Measurements from ENCODE around the gene STIM2.
"Not testable (repeated sequence)": the region's sequence is repeated elsewhere in the genome, so short reads cannot be mapped to it uniquely, and the experiment has no call there.

STIM2 gene

DNA sequence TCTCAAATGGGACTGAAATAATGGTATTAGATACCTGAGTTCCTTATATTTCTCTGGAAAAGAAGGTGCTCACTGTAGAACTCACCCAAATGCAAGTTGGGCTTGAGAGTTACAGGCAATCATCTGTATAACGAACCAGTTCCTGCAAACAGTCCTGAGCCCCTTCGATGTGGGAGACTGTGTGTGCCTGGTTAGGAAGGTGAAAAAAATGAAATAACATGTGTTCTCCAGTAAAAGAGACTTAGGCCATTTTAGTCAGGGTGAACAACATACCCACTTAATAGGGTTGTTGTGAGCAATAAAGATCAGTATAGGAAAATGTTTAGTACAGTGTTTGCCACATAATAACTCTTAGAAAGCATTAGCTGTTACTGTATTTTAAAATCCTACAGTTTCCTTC is 23.4 kb downstream of the STIM2 start:
- no CpG with 5 or more reads among the region's 2 CpGs for WGBS (ENCODE audit: insufficient coverage, insufficient read length)
- DNase-seq (ENCODE audit: low read depth, low spot score): no peak
- no peaks in the 10 kb centered on the region for H3K36me3 ChIP-seq (ENCODE audit: control insufficient read depth, insufficient read depth, low read length)
- H3K9me3 ChIP-seq (ENCODE audit: control insufficient read depth, insufficient read depth, low read length): no peaks in the 10 kb centered on the region
- H3K4me1 ChIP-seq (ENCODE audit: control insufficient read depth, insufficient read depth, low read length): no peaks in the 10 kb centered on the region
- no peak overlapping the region for H3K4me3 ChIP-seq (ENCODE audit: low read length)
- no peak overlapping the region for H3K27ac ChIP-seq (ENCODE audit: low read length)
- no peaks in the 10 kb centered on the region for H3K27me3 ChIP-seq (ENCODE audit: control insufficient read depth, insufficient read depth, low read length)

DNA sequence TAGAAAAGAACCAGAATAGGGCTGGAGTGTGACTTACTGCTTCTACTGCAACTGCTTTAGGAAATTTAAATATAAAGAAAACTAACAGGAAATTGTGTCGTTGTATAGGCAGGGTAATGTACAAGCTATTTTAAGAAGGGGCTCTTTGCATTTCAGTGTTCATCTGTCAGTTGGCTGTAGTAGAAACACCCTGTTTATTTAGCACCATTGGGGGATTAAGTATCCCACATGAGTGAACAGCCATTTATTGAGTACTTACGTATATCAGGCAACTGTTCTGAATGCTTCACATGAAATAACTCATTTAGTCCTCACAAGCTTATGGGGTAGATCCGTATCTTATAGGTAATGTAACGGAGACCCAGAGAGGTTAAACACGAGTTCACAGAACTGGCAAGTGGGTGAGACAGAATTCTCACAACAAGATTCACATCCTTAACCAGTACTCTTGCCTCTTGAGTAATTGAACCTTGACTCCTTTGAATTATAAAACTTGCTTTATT is 23.9 kb downstream of the STIM2 start:
- Histone ChIP-seq H3K27me3 (ENCODE audit: control insufficient read depth, insufficient read depth, low read length) (no peaks in the 10 kb centered on the region), H3K9me3 (ENCODE audit: control insufficient read depth, insufficient read depth, low read length) (no peaks in the 10 kb centered on the region), H3K4me3 (ENCODE audit: low read length) (no peak overlapping the region), H3K4me1 (ENCODE audit: control insufficient read depth, insufficient read depth, low read length) (no peaks in the 10 kb centered on the region), H3K36me3 (ENCODE audit: control insufficient read depth, insufficient read depth, low read length) (no peaks in the 10 kb centered on the region), H3K27ac (ENCODE audit: low read length) (no peak overlapping the region)
- DNase-seq (ENCODE audit: low read depth, low spot score): no peak
- no CpG with 5 or more reads among the region's 5 CpGs for WGBS (ENCODE audit: insufficient coverage, insufficient read length)

DNA sequence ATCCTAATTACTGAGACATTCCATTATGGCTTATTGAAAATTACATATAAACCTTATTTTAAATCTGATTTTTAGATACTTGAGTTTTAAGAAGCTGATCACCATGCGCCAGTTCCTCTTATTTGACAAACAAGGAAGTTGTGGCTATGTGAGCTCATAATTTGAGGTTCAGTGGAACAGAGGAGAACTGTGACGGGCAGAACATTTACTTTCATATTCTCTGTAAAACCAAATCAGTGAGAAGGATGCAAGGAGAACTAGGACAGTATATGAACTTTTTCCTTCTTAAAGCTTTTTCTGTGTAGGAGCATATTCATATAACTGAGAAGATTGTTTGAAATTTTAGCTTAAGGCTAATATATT is 25.3 kb downstream of the STIM2 start:
- Histone ChIP-seq H3K27me3 (ENCODE audit: control insufficient read depth, insufficient read depth, low read length) (no peaks in the 10 kb centered on the region), H3K9me3 (ENCODE audit: control insufficient read depth, insufficient read depth, low read length) (no peaks in the 10 kb centered on the region), H3K27ac (ENCODE audit: low read length) (no peak overlapping the region), H3K4me1 (ENCODE audit: control insufficient read depth, insufficient read depth, low read length) (no peaks in the 10 kb centered on the region), H3K36me3 (ENCODE audit: control insufficient read depth, insufficient read depth, low read length) (no peaks in the 10 kb centered on the region), H3K4me3 (ENCODE audit: low read length) (no peak overlapping the region)
- WGBS (ENCODE audit: insufficient coverage, insufficient read length): no CpG with 5 or more reads among the region's 2 CpGs
- DNase-seq (ENCODE audit: low read depth, low spot score): no peak

DNA sequence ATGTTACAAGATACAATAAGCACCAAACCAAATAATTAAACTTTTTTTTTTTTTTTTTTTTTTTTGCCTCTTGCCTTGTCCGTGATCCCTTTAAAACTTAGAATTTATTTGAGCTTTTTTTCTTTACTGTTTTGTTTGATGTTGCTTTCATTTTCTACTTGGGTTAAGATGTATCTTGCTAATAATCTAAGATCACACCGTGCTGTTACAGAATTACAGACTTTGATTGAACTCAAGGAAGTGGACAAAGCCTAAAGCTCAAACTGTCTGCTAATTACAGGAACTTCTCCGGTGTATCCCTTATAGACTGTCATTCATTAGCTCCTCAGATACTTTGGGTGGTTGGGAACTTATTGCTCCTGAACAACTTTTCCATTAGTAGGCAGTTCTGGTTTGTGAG is 26.5 kb downstream of the STIM2 start:
- DNase-seq (ENCODE audit: low read depth, low spot score): no peak
- H3K4me1 ChIP-seq (ENCODE audit: control insufficient read depth, insufficient read depth, low read length): no peaks in the 10 kb centered on the region
- H3K27ac ChIP-seq (ENCODE audit: low read length): no peak overlapping the region
- H3K9me3 ChIP-seq (ENCODE audit: control insufficient read depth, insufficient read depth, low read length): no peaks in the 10 kb centered on the region
- H3K4me3 ChIP-seq (ENCODE audit: low read length): no peak overlapping the region
- H3K36me3 ChIP-seq (ENCODE audit: control insufficient read depth, insufficient read depth, low read length): no peaks in the 10 kb centered on the region
- H3K27me3 ChIP-seq (ENCODE audit: control insufficient read depth, insufficient read depth, low read length): no peaks in the 10 kb centered on the region
- WGBS (ENCODE audit: insufficient coverage, insufficient read length): no CpG with 5 or more reads among the region's 3 CpGs

DNA sequence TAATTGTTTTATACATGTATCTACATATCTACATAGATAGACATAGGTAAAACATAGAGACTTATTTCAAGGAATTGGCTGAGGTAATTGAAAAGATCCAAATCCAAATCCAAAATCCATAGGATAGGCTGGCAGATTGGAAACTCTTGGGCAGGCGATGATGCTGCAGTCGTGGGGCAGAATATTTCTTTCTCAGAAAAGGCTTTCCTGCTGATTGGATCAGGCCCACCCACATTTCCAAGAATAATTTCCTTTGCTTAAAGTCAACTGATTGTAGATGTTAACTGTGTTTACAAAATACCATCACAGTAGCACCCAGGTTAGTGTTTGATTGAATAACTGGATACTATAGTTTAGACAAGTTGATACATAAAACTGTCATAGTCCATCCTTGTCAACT is 27.2 kb downstream of the STIM2 start:
- no peaks in the 10 kb centered on the region for H3K36me3 ChIP-seq (ENCODE audit: control insufficient read depth, insufficient read depth, low read length)
- WGBS (ENCODE audit: insufficient coverage, insufficient read length): no CpG with 5 or more reads among the region's 2 CpGs
- H3K27ac ChIP-seq (ENCODE audit: low read length): no peak overlapping the region
- DNase-seq (ENCODE audit: low read depth, low spot score): no peak
- no peaks in the 10 kb centered on the region for H3K9me3 ChIP-seq (ENCODE audit: control insufficient read depth, insufficient read depth, low read length)
- H3K4me1 ChIP-seq (ENCODE audit: control insufficient read depth, insufficient read depth, low read length): no peaks in the 10 kb centered on the region
- no peaks in the 10 kb centered on the region for H3K27me3 ChIP-seq (ENCODE audit: control insufficient read depth, insufficient read depth, low read length)
- no peak overlapping the region for H3K4me3 ChIP-seq (ENCODE audit: low read length)

DNA sequence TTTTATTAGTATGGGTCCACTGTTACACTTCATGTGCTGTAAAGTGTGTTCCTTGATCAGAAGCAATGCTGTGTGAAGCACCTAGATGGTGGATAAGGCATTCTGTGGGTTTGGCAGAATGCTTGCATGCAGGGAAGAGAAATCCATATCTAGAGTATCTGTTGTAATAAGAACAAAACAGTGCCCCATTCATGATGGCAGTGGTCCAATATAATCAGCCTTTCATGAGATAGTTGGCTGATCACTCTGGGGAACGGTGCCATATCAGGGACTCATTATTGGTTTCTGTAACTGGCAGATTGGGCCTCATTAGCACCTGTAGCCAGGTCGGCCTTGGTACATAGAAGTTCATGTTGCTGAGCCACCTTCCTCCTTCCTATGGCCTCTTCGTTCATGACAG is 28.7 kb downstream of the STIM2 start:
- Histone ChIP-seq H3K4me3 (ENCODE audit: low read length) (no peak overlapping the region), H3K36me3 (ENCODE audit: control insufficient read depth, insufficient read depth, low read length) (no peaks in the 10 kb centered on the region), H3K27me3 (ENCODE audit: control insufficient read depth, insufficient read depth, low read length) (no peaks in the 10 kb centered on the region), H3K4me1 (ENCODE audit: control insufficient read depth, insufficient read depth, low read length) (no peaks in the 10 kb centered on the region), H3K9me3 (ENCODE audit: control insufficient read depth, insufficient read depth, low read length) (no peaks in the 10 kb centered on the region), H3K27ac (ENCODE audit: low read length) (no peak overlapping the region)
- no CpG with 5 or more reads among the region's 3 CpGs for WGBS (ENCODE audit: insufficient coverage, insufficient read length)
- DNase-seq (ENCODE audit: low read depth, low spot score): no peak

DNA sequence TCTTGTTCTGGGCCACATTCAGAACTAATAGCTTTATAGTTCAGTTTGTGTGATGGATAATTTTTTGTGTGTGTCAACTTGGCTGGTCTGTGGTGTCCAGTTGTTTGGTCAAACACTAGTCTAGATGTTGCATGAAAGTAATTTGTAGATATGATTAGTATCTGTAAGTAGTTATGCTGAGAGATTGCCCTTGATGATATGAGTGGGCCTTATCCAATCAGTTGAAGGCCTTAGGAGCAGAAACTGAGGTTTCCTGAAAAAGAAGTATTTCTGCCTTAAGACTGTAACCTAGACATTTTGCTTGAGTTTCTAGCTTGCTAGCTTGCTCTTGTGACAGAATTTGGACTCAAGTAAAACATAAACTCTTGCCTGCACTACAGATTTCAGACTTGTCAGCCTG is 30.4 kb downstream of the STIM2 start:
- Histone ChIP-seq H3K27me3 (ENCODE audit: control insufficient read depth, insufficient read depth, low read length) (no peaks in the 10 kb centered on the region), H3K9me3 (ENCODE audit: control insufficient read depth, insufficient read depth, low read length) (no peaks in the 10 kb centered on the region), H3K4me1 (ENCODE audit: control insufficient read depth, insufficient read depth, low read length) (no peaks in the 10 kb centered on the region), H3K36me3 (ENCODE audit: control insufficient read depth, insufficient read depth, low read length) (no peaks in the 10 kb centered on the region), H3K4me3 (ENCODE audit: low read length) (no peak overlapping the region), H3K27ac (ENCODE audit: low read length) (no peak overlapping the region)
- no peak for DNase-seq (ENCODE audit: low read depth, low spot score)

DNA sequence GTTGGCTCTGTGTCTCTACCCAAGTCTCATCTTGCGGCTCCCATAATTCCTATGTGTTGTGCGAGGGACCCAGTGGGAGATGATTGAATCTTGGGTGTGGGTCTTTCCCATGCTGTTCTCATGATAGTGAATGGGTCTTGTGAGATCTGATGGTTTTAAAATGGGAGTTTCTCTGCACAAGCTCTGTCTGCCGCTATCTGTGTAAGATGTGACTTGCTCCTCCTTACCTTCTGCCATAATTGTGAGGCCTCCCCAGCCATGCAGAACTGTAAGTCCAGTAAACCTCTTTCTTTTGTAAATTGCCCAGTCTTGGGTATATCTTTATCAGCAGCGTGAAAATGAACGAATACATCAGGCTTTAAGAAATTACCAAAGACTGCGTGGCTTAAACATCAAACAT is 31.2 kb downstream of the STIM2 start:
- no peak overlapping the region for H3K27ac ChIP-seq (ENCODE audit: low read length)
- H3K4me1 ChIP-seq (ENCODE audit: control insufficient read depth, insufficient read depth, low read length): no peaks in the 10 kb centered on the region
- DNase-seq (ENCODE audit: low read depth, low spot score): no peak
- H3K4me3 ChIP-seq (ENCODE audit: low read length): no peak overlapping the region
- H3K27me3 ChIP-seq (ENCODE audit: control insufficient read depth, insufficient read depth, low read length): no peaks in the 10 kb centered on the region
- H3K9me3 ChIP-seq (ENCODE audit: control insufficient read depth, insufficient read depth, low read length): no peaks in the 10 kb centered on the region
- no peaks in the 10 kb centered on the region for H3K36me3 ChIP-seq (ENCODE audit: control insufficient read depth, insufficient read depth, low read length)
- WGBS (ENCODE audit: insufficient coverage, insufficient read length): no CpG with 5 or more reads among the region's 6 CpGs

DNA sequence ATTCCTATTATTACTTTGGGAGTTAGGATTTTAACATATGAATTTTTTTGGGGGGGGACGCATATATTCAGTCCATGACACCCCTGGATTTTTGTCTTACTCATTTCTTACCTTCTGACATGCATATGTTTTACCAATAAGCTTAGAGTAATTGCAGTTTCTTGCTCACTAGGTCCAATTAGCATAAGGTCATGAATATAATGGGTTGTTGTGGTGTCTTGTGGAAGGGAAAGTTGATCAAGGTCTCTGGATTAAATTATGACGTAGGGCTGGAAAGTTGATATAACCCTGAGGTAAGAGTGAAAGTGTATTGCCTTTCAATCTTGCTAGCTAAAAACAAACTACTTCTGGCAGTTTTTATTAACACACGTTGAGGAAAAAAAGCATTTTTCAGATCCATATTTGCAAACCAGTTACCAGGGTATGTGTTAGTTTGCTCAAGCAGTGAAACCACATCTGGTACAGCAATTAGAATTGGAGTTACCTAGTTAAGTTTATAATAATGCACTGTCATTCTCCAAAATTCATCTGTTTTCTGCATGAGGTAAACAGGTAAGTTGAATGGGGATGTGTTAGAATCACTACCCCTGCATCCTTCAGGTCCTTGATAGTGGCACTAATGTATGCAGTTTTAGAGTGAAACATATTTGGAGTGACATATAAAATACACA is 32.0 kb downstream of the STIM2 start:
- DNase-seq (ENCODE audit: low read depth, low spot score): no peak
- no CpG with 5 or more reads among the region's 3 CpGs for WGBS (ENCODE audit: insufficient coverage, insufficient read length)
- Histone ChIP-seq H3K27ac (ENCODE audit: low read length) (no peak overlapping the region), H3K4me1 (ENCODE audit: control insufficient read depth, insufficient read depth, low read length) (no peaks in the 10 kb centered on the region), H3K36me3 (ENCODE audit: control insufficient read depth, insufficient read depth, low read length) (no peaks in the 10 kb centered on the region), H3K4me3 (ENCODE audit: low read length) (no peak overlapping the region), H3K27me3 (ENCODE audit: control insufficient read depth, insufficient read depth, low read length) (no peaks in the 10 kb centered on the region), H3K9me3 (ENCODE audit: control insufficient read depth, insufficient read depth, low read length) (no peaks in the 10 kb centered on the region)

DNA sequence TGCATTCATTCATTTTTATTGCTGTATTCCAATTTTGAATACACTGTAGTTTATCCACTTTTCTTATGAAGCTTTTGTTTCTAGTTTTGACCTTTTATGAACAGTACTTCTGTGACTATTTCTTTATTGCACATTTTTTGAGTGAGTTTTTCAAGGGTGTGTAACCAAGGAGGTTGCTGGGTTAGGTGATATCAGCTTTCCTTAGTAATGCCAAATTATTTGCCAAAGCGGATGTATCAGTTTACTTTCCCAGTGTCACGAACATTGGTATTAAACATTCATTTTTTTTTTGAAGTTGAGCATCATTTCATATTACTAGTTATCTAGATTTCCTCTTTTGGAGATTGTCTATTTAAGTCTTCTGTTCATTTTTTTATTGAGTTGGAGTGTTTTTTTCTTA is 32.9 kb downstream of the STIM2 start:
- Histone ChIP-seq H3K9me3 (ENCODE audit: control insufficient read depth, insufficient read depth, low read length) (no peaks in the 10 kb centered on the region), H3K36me3 (ENCODE audit: control insufficient read depth, insufficient read depth, low read length) (no peaks in the 10 kb centered on the region), H3K4me3 (ENCODE audit: low read length) (no peak overlapping the region), H3K27ac (ENCODE audit: low read length) (no peak overlapping the region), H3K4me1 (ENCODE audit: control insufficient read depth, insufficient read depth, low read length) (no peaks in the 10 kb centered on the region), H3K27me3 (ENCODE audit: control insufficient read depth, insufficient read depth, low read length) (no peaks in the 10 kb centered on the region)
- no CpG with 5 or more reads among the region's 2 CpGs for WGBS (ENCODE audit: insufficient coverage, insufficient read length)
- no peak for DNase-seq (ENCODE audit: low read depth, low spot score)

DNA sequence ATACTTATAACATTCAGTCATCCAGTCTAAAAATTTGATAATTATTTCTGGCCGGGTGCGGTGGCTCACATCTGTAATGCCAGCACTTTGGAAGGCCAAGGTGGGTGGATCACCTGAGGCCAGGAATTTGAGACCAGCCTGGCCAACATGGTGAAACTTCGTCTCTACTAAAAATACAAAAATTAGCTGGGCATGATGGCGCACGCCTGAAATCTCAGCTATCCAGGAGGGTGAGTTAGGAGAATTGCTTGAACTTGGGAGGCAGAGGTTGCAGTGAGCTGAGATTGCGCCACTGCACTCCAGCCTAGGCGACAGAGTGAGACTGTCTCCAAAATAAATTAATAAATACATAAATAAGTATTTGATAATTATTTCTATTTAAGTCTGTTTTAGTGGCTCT is 34.2 kb downstream of the STIM2 start:
- DNase-seq (ENCODE audit: low read depth, low spot score); H3K4me1 ChIP-seq (ENCODE audit: control insufficient read depth, insufficient read depth, low read length); H3K27ac ChIP-seq (ENCODE audit: low read length); H3K4me3 ChIP-seq (ENCODE audit: low read length); H3K9me3 ChIP-seq (ENCODE audit: control insufficient read depth, insufficient read depth, low read length); H3K36me3 ChIP-seq (ENCODE audit: control insufficient read depth, insufficient read depth, low read length); H3K27me3 ChIP-seq (ENCODE audit: control insufficient read depth, insufficient read depth, low read length): not testable (repeated sequence)
- no CpG with 5 or more reads among the region's 7 CpGs for WGBS (ENCODE audit: insufficient coverage, insufficient read length)

Measured in iPS DF 6.9 (cell line).